ENCODE data around the gene CDT1. TPM values are rescaled to one million over a fixed set of nuclear protein-coding genes. Genes with fewer than 3 reads are reported as not detected.

The CDT1 gene
- total RNA-seq, 3 donors from 2014 or later (not counting 1 experiment from before 2014, with no cell fraction given): 2.2 to 3.8 (median 2.6) TPM

- Histone ChIP-seq H3K27ac (ENCODE audit: low read length) (no peak overlapping the region), H3K27me3 (ENCODE audit: control insufficient read depth, insufficient read depth, low read length) (no peaks in the 10 kb centered on the region), H3K9me3 (ENCODE audit: control insufficient read depth, insufficient read depth, low read length) (no peaks in the 10 kb centered on the region), H3K4me1 (ENCODE audit: control insufficient read depth, insufficient read depth, low read length) (peaks cover 43% of the 10 kb centered on the region), H3K4me3 (ENCODE audit: low read length) (no peak overlapping the region), H3K36me3 (ENCODE audit: control insufficient read depth, insufficient read depth, low read length) (peaks cover 9% of the 10 kb centered on the region)
- Mint-ChIP-seq H3K4me3 (no peak overlapping the region), H3K27ac (no peak overlapping the region), H3K9me3 (no peaks in the 10 kb centered on the region), H3K27me3 (ENCODE audit: low read depth in 2 of 2) (no peaks in the 10 kb centered on the region), H3K4me1 (peaks cover 25 to 33% of the 10 kb centered on the region in 2 donors), H3K36me3 (no peaks in the 10 kb centered on the region)
- 73% methylated on average over 17 of the region's 17 CpGs for WGBS (ENCODE audit: insufficient coverage)
- no peak for TF ChIP-seq CTCF (IDR thresholded peaks at IDR 0.05)
- DNase-seq (no peak), ATAC-seq (no peak)
- intact Hi-C loops (cut with micrococcal nuclease): no loop called here
Measured at GRCh38 chr16:88853325-88853941, 49.8 kb downstream of the CDT1 start.

- 38% methylated on average over 17 of the region's 20 CpGs for WGBS (ENCODE audit: insufficient coverage)
Measured at GRCh38 chr16:88854306-88855111, 50.9 kb downstream of the CDT1 start.

GRCh38 chr16:88855176-88855575, 51.6 kb downstream of the CDT1 start:
- H3K36me3 ChIP-seq (ENCODE audit: control insufficient read depth, insufficient read depth, low read length): peaks cover 14% of the 10 kb centered on the region
- Mint-ChIP-seq H3K4me1 (peaks cover 25 to 36% of the 10 kb centered on the region in 2 donors), H3K36me3 (no peaks in the 10 kb centered on the region), H3K9me3 (no peaks in the 10 kb centered on the region), H3K27me3 (ENCODE audit: low read depth in 2 of 2) (no peaks in the 10 kb centered on the region), H3K27ac (peak overlapping the region; percentile 70 to 79), H3K4me3 (peak overlapping the region; percentile 81)
- intact Hi-C loops (cut with micrococcal nuclease): loop anchor here (5.0 kb wide), 1 partner anchor 118 kb away; no protein-coding TSS in a partner anchor
- H3K4me1 ChIP-seq (ENCODE audit: control insufficient read depth, insufficient read depth, low read length): peaks cover 43% of the 10 kb centered on the region
- ATAC-seq (no peak), DNase-seq (peak in 1 of 2 donors; percentile 15)
- 85% methylated on average over 7 of the region's 8 CpGs for WGBS (ENCODE audit: insufficient coverage)
- no peaks in the 10 kb centered on the region for H3K9me3 ChIP-seq (ENCODE audit: control insufficient read depth, insufficient read depth, low read length)
- no peak overlapping the region for H3K4me3 ChIP-seq (ENCODE audit: low read length)
- no peaks in the 10 kb centered on the region for H3K27me3 ChIP-seq (ENCODE audit: control insufficient read depth, insufficient read depth, low read length)
- TF ChIP-seq CTCF (IDR thresholded peaks at IDR 0.05): no peak
- peak overlapping the region; percentile 21 for H3K27ac ChIP-seq (ENCODE audit: low read length)

More at GRCh38 chr16:88854306-88855111, 50.9 kb downstream of the CDT1 start:
- Mint-ChIP-seq H3K27me3 (ENCODE audit: low read depth in 2 of 2) (no peaks in the 10 kb centered on the region), H3K27ac (peak overlapping the region; percentile 70 to 79), H3K9me3 (no peaks in the 10 kb centered on the region), H3K4me3 (peak overlapping the region; percentile 81), H3K4me1 (peaks cover 25 to 36% of the 10 kb centered on the region in 2 donors), H3K36me3 (no peaks in the 10 kb centered on the region)
- Histone ChIP-seq H3K27me3 (ENCODE audit: control insufficient read depth, insufficient read depth, low read length) (no peaks in the 10 kb centered on the region), H3K9me3 (ENCODE audit: control insufficient read depth, insufficient read depth, low read length) (no peaks in the 10 kb centered on the region), H3K27ac (ENCODE audit: low read length) (peak overlapping the region; percentile 19), H3K4me1 (ENCODE audit: control insufficient read depth, insufficient read depth, low read length) (peaks cover 43% of the 10 kb centered on the region), H3K4me3 (ENCODE audit: low read length) (no peak overlapping the region), H3K36me3 (ENCODE audit: control insufficient read depth, insufficient read depth, low read length) (peaks cover 12% of the 10 kb centered on the region)
- peak; percentile 33 to 61 for DNase-seq
- intact Hi-C loops (cut with micrococcal nuclease): loop anchor here (5.0 kb wide), 1 partner anchor 117 kb away; no protein-coding TSS in a partner anchor
- ATAC-seq: peak; percentile 9 to 27 (median 20)
- no peak for TF ChIP-seq CTCF (IDR thresholded peaks at IDR 0.05)

All from natural killer cell (primary cell).